Measurements from ENCODE around the gene DMAC2L.
"Not testable (repeated sequence)": the region's sequence is repeated elsewhere in the genome, so short reads cannot be mapped to it uniquely, and the experiment has no call there.

The DMAC2L gene, protein sequence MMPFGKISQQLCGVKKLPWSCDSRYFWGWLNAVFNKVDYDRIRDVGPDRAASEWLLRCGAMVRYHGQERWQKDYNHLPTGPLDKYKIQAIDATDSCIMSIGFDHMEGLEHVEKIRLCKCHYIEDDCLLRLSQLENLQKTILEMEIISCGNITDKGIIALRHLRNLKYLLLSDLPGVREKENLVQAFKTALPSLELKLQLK

DNA sequence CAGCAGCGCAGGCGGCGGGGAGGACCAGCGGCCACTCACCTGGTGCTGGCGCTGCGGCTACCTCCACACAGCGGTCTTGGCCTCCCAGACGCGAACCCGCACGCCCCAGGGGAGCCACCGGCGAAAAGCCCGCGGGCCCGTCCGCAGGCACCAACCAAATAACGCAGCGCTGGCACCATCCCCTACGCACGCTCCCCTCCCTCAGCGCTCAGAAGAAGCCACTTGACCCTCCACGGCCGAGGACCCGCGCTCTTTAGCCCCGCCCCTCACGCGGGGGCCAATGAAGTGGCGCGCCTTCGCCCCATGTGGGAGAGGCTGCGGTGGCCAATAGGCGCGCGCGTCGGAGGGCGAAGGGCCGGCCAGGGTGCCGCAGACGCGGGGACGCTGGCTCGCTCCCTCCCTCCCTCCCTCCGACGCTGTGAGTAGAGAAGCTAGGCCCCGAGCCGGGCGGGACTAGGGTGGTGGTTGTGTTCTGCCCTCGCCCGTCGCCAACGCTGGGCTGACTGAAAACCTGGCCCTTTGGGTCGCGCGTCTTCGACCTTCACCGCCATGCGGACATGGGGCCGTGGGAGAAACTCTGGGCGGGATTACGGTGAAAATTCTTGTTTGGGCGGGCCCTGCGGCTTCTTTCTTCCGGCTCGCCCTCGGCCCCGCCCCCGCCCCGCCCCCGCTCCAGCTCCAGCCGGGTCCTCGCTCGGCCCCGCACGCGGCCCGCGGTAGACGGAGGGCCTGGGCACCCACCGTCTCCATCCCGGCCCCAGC is at the start of gene DMAC2L, which contains the start of gene L2HGDH:
Gene DMAC2L (plus strand): TSS at position 353 of the 762 bp plus-strand sequence. CDS start 9,164 bp downstream, outside the sequence.
Gene L2HGDH (minus strand): TSS at position 258 of the 762 bp plus-strand sequence. CDS start 79 bp downstream, at position 179.
- peak; percentile 89 to 93 for DNase-seq

GRCh38 chr14:50262865-50263264 is 49.3 kb upstream of the DMAC2L start:
- DNase-seq: no peak

DNA sequence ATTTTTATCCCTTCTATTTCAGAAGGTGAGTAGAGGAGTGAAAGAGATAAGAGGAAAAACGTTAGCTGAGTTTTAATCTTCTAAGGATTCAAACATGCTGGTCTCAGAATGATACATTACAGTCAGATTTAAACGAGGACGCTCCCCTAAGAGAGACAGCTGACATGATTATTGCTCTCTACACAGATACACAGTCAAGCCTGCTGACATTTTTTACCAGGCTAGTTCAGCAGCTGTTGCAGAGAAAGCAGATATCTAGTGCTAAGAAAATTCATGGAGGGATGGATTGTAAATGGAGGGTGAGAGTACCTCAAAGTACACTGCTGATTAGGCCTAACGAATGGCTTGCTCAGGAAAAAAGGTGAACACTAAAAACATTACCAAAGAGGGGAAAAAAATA is 48.8 kb upstream of the DMAC2L start:
- no peak for DNase-seq

GRCh38 chr14:50265029-50265428 is 47.1 kb upstream of the DMAC2L start:
- no peak for DNase-seq

DNA sequence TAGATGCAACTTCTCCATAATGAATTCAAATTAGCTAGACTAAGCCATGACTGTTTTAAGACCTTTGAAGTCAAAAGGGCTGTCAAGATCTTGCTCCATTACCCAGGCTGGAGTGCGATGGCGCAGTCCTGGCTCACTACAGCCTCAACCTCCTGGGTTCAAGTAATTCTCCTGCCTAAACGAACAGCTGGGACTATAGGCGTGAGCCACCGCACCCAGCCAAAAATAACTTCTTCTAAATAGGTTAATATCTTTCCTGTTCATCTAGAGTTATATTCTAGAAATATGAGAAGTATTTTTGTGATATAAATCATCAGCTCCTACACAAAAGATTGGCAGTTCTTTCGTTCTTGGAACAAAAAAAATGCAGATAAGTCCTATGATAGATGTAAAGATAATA is 41.2 kb upstream of the DMAC2L start:
- no peak for DNase-seq

DNA sequence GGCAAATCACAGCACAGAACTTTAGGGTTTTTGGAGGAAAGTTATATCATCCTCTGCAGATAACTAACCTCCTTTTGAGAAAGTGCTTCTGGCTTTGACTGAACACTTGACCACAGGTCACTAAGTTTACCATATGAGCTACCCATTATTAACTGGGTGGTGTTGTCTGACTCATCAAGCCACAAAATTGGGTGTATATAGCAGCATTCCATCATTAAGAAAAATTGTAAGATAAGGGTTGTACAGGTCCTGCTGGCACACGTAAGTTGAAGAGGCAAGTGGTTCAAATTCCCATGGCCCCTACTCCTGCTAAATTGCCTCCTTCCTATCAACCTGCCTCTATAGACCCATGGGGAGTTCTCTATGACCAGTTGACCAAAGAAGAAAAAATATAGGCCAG is 39.6 kb upstream of the DMAC2L start:
- no peak for DNase-seq

GRCh38 chr14:50285861-50286260 is 26.3 kb upstream of the DMAC2L start:
- no peak for DNase-seq

DNA sequence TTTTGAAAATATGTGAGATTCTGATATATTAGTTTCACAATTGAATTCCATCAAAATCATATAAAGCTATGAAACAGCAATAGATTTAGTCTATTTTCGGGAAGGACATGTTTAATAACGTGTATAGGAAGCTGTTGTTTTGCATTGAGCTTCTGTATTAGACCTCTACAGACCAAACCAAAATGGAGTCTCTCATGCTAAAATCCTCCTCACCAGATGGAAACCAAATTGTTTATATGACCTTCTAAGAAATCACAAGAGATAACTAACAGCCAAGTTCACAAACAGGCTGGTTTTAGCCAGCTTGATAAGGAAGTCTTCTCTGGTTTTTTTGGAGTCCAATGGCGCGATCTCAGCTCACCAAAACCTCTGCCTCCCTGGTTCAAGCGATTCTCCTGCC is 24.0 kb upstream of the DMAC2L start:
- no peak for DNase-seq

DNA sequence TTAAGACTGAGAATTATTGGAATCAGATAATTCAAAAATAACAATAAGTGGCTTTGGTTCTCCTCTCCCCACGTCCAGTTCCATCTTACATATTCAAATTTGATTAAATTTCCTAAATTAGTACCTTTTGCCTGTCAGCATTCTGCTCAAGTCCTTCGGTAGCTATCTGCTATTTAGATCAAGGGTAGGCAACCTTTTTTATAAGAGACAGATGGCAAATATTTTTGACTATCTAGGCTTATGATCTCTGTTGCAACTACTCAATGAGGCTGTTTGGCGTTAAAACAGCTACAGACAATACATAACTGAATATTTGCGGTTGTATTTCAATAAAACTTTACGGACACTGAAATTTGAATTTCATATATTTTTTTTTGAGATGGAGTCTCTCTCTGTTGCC is 21.8 kb upstream of the DMAC2L start:
- DNase-seq: no peak

- no peak for DNase-seq
Observed at GRCh38 chr14:50299585-50299984, 12.5 kb upstream of the DMAC2L start.

GRCh38 chr14:50301914-50302313 is 10.2 kb upstream of the DMAC2L start:
- DNase-seq: no peak

GRCh38 chr14:50303744-50304471 is 8.2 kb upstream of the DMAC2L start:
- DNase-seq: peak; percentile 81 to 83

DNA sequence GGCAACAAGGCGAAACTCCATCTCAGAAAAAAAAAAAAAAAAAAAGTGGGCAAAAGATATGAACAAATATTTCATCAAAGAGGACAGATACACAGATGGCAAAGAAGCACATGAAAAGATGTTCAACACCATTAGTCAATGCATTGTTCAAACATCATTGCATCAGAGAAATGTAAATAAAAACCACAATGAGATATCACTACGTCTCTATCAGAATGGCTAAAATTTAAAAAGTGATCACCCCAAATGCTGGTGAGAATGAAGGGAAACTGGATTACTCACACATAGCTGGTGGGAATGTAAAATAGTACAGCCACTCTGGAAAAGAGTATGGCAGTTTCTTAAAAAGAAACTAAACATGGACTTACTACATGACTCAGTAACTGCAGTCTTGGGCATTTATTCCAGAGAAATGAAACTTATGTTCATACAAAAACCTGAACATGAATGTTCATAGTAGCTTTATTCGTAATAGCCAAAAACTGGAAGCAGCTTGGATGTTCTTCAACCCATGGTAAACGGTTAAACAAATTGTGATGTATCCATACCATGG is 3.7 kb upstream of the DMAC2L start:
- no peak for DNase-seq

- DNase-seq: no peak
Observed at GRCh38 chr14:50310445-50310844, 1.7 kb upstream of the DMAC2L start.

DNA sequence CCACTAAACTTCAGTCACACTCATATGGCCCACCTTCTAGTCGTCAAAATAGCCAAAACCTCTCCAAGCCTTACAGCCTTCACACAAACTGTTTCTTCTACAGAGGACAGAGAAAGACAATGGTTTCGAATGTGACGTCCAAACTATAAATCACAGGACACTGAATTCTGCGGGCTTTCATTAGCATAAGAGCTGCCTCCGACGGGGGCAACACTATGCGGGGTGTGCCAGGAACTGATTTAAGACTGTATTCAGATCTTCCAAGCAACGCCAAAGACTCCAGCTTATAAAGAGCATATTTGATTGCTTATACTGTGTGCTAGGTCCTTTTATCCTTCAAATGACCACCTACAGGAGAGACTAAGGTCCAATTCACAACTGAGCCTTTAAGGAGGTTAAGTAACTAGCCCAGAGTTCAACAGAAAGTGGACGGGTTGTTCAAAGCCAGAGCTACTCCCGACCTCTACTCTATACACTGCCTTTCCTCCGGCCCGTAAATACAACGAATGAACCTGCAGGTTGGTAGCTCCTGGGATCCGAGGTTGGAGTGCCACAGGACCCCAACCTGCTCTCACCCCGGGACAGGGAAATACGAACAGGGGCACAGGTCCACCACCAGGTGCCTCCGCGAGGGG is 670 bp upstream of the DMAC2L start:
- no peak for DNase-seq

DNA sequence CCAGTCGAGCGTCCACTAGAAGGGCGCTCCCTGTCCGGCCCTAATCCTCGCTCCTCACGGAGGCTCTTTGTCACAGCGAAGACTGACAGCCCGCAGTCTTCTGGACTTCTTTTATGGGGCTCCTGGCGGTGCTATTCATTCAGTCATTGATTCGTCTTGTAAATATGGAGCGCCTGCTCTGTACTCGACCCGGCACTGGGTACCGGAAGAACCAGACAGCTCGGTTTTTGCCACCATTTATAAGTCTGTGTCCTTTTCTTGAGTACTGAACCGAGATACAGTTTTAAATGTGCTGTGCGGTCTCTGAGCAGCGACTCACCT is 570 bp downstream of the DMAC2L start:
- no peak for DNase-seq

DNA sequence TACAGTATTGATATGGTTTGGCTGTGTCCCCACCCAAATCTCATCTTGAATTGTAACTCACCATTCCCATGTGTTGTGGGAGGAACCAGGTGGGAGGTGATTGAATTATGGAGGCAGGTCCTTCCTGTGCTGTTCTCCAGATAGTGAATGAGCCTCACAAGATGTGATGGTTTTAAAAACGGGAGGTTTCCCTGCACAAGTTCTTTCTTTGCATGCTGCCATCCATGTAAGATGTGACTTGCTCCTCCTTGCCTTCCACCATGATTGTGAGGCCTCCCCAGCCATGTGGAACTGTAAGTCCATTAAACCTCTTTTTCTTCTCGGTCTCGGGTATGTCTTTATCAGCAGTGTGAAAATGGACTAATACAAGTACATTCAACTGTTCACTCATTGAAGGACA is 2.0 kb downstream of the DMAC2L start:
- not testable (repeated sequence) for DNase-seq

DNA sequence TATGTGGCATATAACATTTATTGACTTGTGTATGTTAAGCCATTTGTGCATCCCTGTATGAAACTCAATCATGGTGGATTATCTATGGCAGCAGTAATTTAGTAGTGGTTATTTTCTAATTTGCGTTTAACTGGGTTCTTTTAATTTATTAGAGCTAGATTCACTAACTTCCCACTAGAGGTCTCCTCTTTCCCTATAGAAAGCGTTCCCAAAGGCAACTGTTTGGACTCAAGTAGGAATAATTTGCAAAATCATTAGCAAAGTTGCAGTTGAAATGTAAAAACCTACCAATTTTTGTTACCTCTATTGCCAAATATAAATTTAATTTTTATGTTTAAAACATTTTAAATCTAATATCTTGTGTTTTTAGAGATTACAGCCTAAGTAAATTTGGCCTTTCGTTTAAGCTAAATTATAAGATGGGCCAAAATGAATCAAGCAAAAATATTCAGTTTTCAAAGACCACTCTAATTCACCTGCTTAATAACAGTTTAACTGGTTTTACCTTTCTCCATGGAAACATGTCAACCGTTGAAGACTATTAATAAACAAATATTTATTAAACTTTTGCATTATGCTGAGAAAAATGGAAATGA is 6.0 kb downstream of the DMAC2L start:
- peak; percentile 15 to 26 for DNase-seq

- peak; percentile 16 to 24 for DNase-seq
Observed at GRCh38 chr14:50319293-50319692, 7.2 kb downstream of the DMAC2L start.

- peak; percentile 9 to 50 for DNase-seq
Observed at GRCh38 chr14:50319721-50320120, 7.6 kb downstream of the DMAC2L start.

GRCh38 chr14:50320283-50320682 is 8.2 kb downstream of the DMAC2L start:
- peak; percentile 22 to 43 for DNase-seq

- DNase-seq: peak; percentile 89 to 98
Observed at GRCh38 chr14:50321009-50321660, 9.0 kb downstream of the DMAC2L start.

All from inflammatory macrophage treated with lipopolysaccharide for 1 hour (primary cell).